CD14-positive monocyte (primary cell): ENCODE measurements around the gene SUGCT. TPM values are rescaled to one million over a fixed set of nuclear protein-coding genes. Genes with fewer than 3 reads are reported as not detected.

Source experiments
- DNase-seq, 3 donors: peaks; one replicate each; pipeline ENCODE4 v3.0.0-alpha.2; 2011 to 2022
- H2AFZ ChIP-seq: 2 replicates; pipeline ENCODE4 v1.6.0; 2012; ENCODE audit warnings: mild to moderate bottlenecking, low read depth, low read length, inconsistent platforms; ENCODE audit not compliant: insufficient read depth, poor library complexity, severe bottlenecking
- H3K27ac ChIP-seq, 2 donors: 1 replicate in 1 of 2; 2 replicates in 1 of 2; pipeline ENCODE4 v1.5.1; 2012 to 2013; ENCODE audit warnings: low read length in 2 of 2, control low read depth in 1 of 2, inconsistent platforms in 1 of 2, low read depth in 1 of 2, mild to moderate bottlenecking in 1 of 2
- H3K27me3 ChIP-seq, 2 donors: one replicate each; pipeline versions ENCODE4 v1.6.0 to v1.6.1; 2011 to 2013; ENCODE audit warnings: low read length in 2 of 2; ENCODE audit not compliant: control insufficient read depth in 2 of 2, insufficient read depth in 2 of 2
- H3K36me3 ChIP-seq, 2 donors: replicated peaks in 1 of 2; 1 replicate in 1 of 2; 2 replicates in 1 of 2; pipeline versions ENCODE4 v1.5.1 to v1.6.1; 2012 to 2013; ENCODE audit warnings: low read length in 2 of 2, control low read depth in 1 of 2, inconsistent platforms in 1 of 2, mild to moderate bottlenecking in 1 of 2; ENCODE audit not compliant: insufficient read depth in 2 of 2, control insufficient read depth in 1 of 2
- H3K4me1 ChIP-seq, 2 donors: 1 replicate in 1 of 2; 2 replicates in 1 of 2; pipeline versions ENCODE4 v1.5.1 to v1.6.1; 2012 to 2013; ENCODE audit warnings: low read length in 2 of 2, control low read depth in 1 of 2, inconsistent platforms in 1 of 2, mild to moderate bottlenecking in 1 of 2, moderate library complexity in 1 of 2; ENCODE audit not compliant: insufficient read depth in 2 of 2, control insufficient read depth in 1 of 2
- H3K4me2 ChIP-seq: replicated peaks from 2 replicates; pipeline ENCODE3; 2012; ENCODE audit warnings: low read length, moderate library complexity, mild to moderate bottlenecking; ENCODE audit not compliant: poor library complexity, severe bottlenecking; ENCODE audit errors: extremely low read depth
- H3K4me3 ChIP-seq, 3 experiments: fragments of 200-600 bp in 1 of 3; sonication (generic) in 1 of 3; replicated peaks in 1 of 3; 1 replicate in 2 of 3; 2 replicates in 1 of 3; pipeline ENCODE4 v1.5.1; 2011 to 2013; ENCODE audit warnings: low read length in 3 of 3, mild to moderate bottlenecking in 3 of 3, control low read depth in 2 of 3, low read depth in 2 of 3, inconsistent platforms in 1 of 3, moderate library complexity in 1 of 3
- H3K79me2 ChIP-seq: 2 replicates; pipeline ENCODE4 v1.6.0; 2012; ENCODE audit warnings: mild to moderate bottlenecking, control low read depth, inconsistent platforms, low read length, moderate library complexity; ENCODE audit not compliant: insufficient read depth
- H3K9ac ChIP-seq: 2 replicates; pipeline ENCODE4 v1.6.0; 2017; ENCODE audit warnings: low read length, mild to moderate bottlenecking; ENCODE audit not compliant: insufficient read depth, poor library complexity, severe bottlenecking
- H3K9me3 ChIP-seq, 2 donors: replicated peaks in 1 of 2; 1 replicate in 1 of 2; 2 replicates in 1 of 2; pipeline versions ENCODE4 v1.5.1 to v1.6.1; 2012 to 2013; ENCODE audit warnings: low read length in 2 of 2, control low read depth in 1 of 2; ENCODE audit not compliant: control insufficient read depth in 1 of 2, insufficient read depth in 1 of 2
- H4K20me1 ChIP-seq: 2 replicates; pipeline ENCODE4 v1.6.0; 2012; ENCODE audit warnings: mild to moderate bottlenecking, low read length, control low read depth, moderate library complexity; ENCODE audit not compliant: insufficient read depth
- H3K27ac Mint-ChIP-seq, 7 donors: one replicate each; pipeline ENCODE4 v1.8.0; 2020; ENCODE audit warnings: mild to moderate bottlenecking in 7 of 7, mixed read lengths in 7 of 7, moderate library complexity in 6 of 7, inconsistent platforms in 2 of 7
- H3K27me3 Mint-ChIP-seq, 3 donors: one replicate each; pipeline ENCODE4 v1.8.0; 2021 to 2022; ENCODE audit warnings: low read depth in 3 of 3, mild to moderate bottlenecking in 3 of 3, mixed read lengths in 3 of 3, moderate library complexity in 3 of 3, inconsistent platforms in 1 of 3
- H3K36me3 Mint-ChIP-seq, 2 donors: one replicate each; pipeline ENCODE4 v1.8.0; 2020; ENCODE audit warnings: mixed read lengths in 2 of 2, inconsistent platforms in 1 of 2, mild to moderate bottlenecking in 1 of 2
- H3K4me1 Mint-ChIP-seq: one replicate; pipeline ENCODE4 v1.8.0; 2020; ENCODE audit warnings: mild to moderate bottlenecking, mixed read lengths
- H3K4me3 Mint-ChIP-seq, 2 donors: one replicate each; pipeline ENCODE4 v1.8.0; 2020; ENCODE audit warnings: mild to moderate bottlenecking in 2 of 2, mixed read lengths in 2 of 2, moderate library complexity in 1 of 2
- H3K9me3 Mint-ChIP-seq, 7 donors: one replicate each; pipeline ENCODE4 v1.8.0; 2020 to 2022; ENCODE audit warnings: mixed read lengths in 7 of 7, mild to moderate bottlenecking in 6 of 7, moderate library complexity in 6 of 7, inconsistent platforms in 2 of 7
- WGBS: methylation state at CpG from one replicate; pipeline ENCODE4 v1.1.5; 2013; ENCODE audit warnings: missing lambda C conversion rate; ENCODE audit not compliant: insufficient coverage; 5-methylcytosine and 5-hydroxymethylcytosine counted together
- intact Hi-C, 2 donors: fragments of 100-400 bp; cut with micrococcal nuclease; formaldehyde crosslinking; loops; one replicate each; pipeline versions ENCODE4 v1.15.0 to v1.15.1; 2023
- polyA plus RNA-seq, 3 donors: library from polyadenylated mRNA; depleted of rRNA in 1 of 3; unstranded in 2 of 3; stranded (reverse) in 1 of 3; fragments of 300-500 nt in 2 of 3; fragments of >200 nt in 1 of 3; fragmentation: Illumina TruSeq in 2 of 3; gene quantifications; 1 replicate in 2 of 3; 2 replicates in 1 of 3; pipeline ENCODE4 v1.2.3, GENCODE V29; 2012 to 2021
- TF ChIP-seq, protein P1 (sequence below): fragments of 200-600 bp; IDR thresholded peaks from one replicate; pipeline ENCODE4 v1.8.0; 2022; ENCODE audit warnings: antibody characterized with exemption, mild to moderate bottlenecking

Gene SUGCT
- polyA plus RNA-seq, 3 donors = not detected

DNA sequence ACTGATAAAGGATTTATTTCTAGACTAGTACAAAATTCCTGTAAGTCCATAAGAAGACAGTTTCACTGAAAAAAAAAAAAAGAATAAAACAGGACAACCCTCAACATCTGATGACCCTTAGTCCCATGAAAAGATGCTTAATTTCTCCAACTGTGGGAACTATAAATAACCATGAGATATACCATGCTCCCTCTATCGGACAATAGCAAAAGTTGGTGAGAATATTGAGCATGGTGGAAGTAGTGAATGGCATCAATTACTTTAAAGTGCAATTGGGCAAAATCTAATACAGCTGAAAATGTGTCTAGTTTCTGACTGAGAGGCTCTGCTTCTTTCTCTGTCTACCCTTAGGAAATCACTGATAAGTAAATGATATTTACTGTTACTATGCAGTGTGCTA lies 348.8 kb downstream of the SUGCT start:
- H3K4me1 ChIP-seq = no peaks in the 10 kb centered on the region
- no peak overlapping the region for H3K27ac Mint-ChIP-seq
- H3K4me1 Mint-ChIP-seq = no peaks in the 10 kb centered on the region
- no peaks in the 10 kb centered on the region for H3K79me2 ChIP-seq
- DNase-seq = no peak
- H2AFZ ChIP-seq = no peak overlapping the region
- no peaks in the 10 kb centered on the region for H3K36me3 Mint-ChIP-seq
- no CpG with 5 or more reads among the region's 1 CpG for WGBS
- H3K27ac ChIP-seq = no peak overlapping the region
- H3K9me3 Mint-ChIP-seq = peaks cover 0 to 6% (median 2%) of the 10 kb centered on the region in 7 donors
- no peaks in the 10 kb centered on the region for H3K36me3 ChIP-seq
- intact Hi-C loops = no loop called here
- no peaks in the 10 kb centered on the region for H3K27me3 Mint-ChIP-seq
- H4K20me1 ChIP-seq = no peaks in the 10 kb centered on the region
- TF ChIP-seq, protein P1, sequence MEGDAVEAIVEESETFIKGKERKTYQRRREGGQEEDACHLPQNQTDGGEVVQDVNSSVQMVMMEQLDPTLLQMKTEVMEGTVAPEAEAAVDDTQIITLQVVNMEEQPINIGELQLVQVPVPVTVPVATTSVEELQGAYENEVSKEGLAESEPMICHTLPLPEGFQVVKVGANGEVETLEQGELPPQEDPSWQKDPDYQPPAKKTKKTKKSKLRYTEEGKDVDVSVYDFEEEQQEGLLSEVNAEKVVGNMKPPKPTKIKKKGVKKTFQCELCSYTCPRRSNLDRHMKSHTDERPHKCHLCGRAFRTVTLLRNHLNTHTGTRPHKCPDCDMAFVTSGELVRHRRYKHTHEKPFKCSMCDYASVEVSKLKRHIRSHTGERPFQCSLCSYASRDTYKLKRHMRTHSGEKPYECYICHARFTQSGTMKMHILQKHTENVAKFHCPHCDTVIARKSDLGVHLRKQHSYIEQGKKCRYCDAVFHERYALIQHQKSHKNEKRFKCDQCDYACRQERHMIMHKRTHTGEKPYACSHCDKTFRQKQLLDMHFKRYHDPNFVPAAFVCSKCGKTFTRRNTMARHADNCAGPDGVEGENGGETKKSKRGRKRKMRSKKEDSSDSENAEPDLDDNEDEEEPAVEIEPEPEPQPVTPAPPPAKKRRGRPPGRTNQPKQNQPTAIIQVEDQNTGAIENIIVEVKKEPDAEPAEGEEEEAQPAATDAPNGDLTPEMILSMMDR = no peak
- H3K4me3 ChIP-seq = no peak overlapping the region
- H3K4me3 Mint-ChIP-seq = no peak overlapping the region
- H3K9me3 ChIP-seq = no peaks in the 10 kb centered on the region
- no peaks in the 10 kb centered on the region for H3K27me3 ChIP-seq
- no peak overlapping the region for H3K4me2 ChIP-seq
- no peak overlapping the region for H3K9ac ChIP-seq

DNA sequence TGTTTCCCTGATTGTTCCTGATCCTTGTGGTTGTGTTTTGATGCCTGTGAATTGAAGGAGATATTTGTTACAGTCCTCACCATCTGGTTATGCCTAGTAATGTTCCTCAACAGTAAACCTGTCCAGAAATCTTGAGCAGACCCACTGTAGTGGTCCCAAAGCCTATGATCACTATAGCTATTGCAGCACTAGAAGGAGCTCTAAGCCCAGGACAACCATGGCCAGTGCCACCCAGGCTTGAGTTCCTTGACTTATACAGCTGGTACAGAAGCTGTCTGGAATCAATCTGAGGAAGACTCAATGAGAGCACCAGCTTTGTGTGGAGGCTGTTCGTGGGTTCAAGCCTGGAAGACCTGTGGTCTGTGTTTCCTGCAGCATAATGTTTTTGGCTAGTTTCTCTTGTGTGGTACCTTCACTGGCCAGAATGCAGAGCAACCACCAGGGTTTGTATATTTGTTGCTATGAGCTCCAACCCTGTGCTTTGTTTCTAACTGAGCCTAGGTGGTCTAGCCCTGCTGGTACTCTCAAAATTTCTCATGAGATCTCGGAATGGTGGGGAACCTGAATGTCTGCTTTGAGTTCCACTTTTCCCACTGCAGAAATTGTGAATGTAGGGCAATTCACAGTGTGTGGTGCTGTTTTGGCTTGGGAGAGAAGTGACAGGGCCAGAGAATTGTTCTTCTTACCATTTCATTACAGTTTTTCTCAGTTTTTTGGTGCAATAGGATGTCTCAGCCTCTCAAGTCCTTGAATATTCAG lies 355.2 kb downstream of the SUGCT start:
- Histone ChIP-seq H3K27ac (no peak overlapping the region), H3K36me3 (no peaks in the 10 kb centered on the region), H3K27me3 (no peaks in the 10 kb centered on the region), H3K4me1 (no peaks in the 10 kb centered on the region), H3K79me2 (no peaks in the 10 kb centered on the region), H2AFZ (no peak overlapping the region), H4K20me1 (no peaks in the 10 kb centered on the region), H3K9ac (no peak overlapping the region), H3K4me2 (no peak overlapping the region), H3K4me3 (no peak overlapping the region), H3K9me3 (no peaks in the 10 kb centered on the region)
- Mint-ChIP-seq H3K27me3 (peaks cover 0 to 1% (median 0%) of the 10 kb centered on the region in 3 donors), H3K27ac (no peak overlapping the region), H3K9me3 (peaks cover 4 to 15% (median 9%) of the 10 kb centered on the region in 7 donors), H3K36me3 (no peaks in the 10 kb centered on the region), H3K4me1 (no peaks in the 10 kb centered on the region), H3K4me3 (no peak overlapping the region)
- intact Hi-C loops = no loop called here
- DNase-seq = no peak
- TF ChIP-seq, protein P1 = no peak
- 29% methylated on average over 1 of the region's 2 CpGs for WGBS
